SK-N-SH (cell line): Measurements from ENCODE around the gene CMTM8. TPM values are rescaled to one million over a fixed set of nuclear protein-coding genes. Genes with fewer than 3 reads are reported as not detected.

Source experiments
- CTCF ChIA-PET: fragments of 300-600, 350-600 bp; formaldehyde crosslinking; extraction: SDS; loops from one replicate; lab custom pipeline; 2021; lab: Yijun Ruan, JAX
- POLR2A ChIA-PET: fragments of 350-600 bp; sonication (Branson Sonifier 250); formaldehyde crosslinking; extraction: SDS; loops from one replicate; lab custom pipeline; 2020; ENCODE audit warnings: antibody characterized with exemption, inconsistent platforms; lab: Yijun Ruan, JAX
- DNase-seq: peaks from one replicate; pipeline ENCODE4 v3.0.0; 2012
- H2AFZ ChIP-seq: fragments of 200-600 bp; sonication (generic); 2 replicates; pipeline ENCODE4 v1.8.1; 2016; ENCODE audit warnings: antibody characterized with exemption, mild to moderate bottlenecking, low read depth
- H3F3A ChIP-seq: fragments of 200-600 bp; sonication (generic); replicated peaks from 2 replicates; pipeline ENCODE3; 2016; ENCODE audit warnings: antibody characterized with exemption, mild to moderate bottlenecking; ENCODE audit not compliant: insufficient read depth
- H3K27ac ChIP-seq, 2 experiments: fragments of 200-500 bp in 1 of 2; fragments of 200-600 bp in 1 of 2; sonication (Bioruptor generic) in 1 of 2; sonication (generic), shearing (Covaris generic) in 1 of 2; 2 replicates each; pipeline versions ENCODE4 v1.5.1 to v1.6.1; 2014 to 2016; ENCODE audit warnings: low read depth in 2 of 2, inconsistent platforms in 1 of 2, low read length in 1 of 2, mild to moderate bottlenecking in 1 of 2, mixed read lengths in 1 of 2
- H3K27me3 ChIP-seq: fragments of 200-600 bp; sonication (generic), shearing (Covaris generic); 2 replicates; pipeline ENCODE4 v1.6.1; 2016; ENCODE audit warnings: mixed run types; ENCODE audit not compliant: insufficient read depth
- H3K36me3 ChIP-seq, 2 experiments: fragments of 200-500 bp in 1 of 2; fragments of 200-600 bp in 1 of 2; sonication (Bioruptor generic) in 1 of 2; sonication (generic) in 1 of 2; replicated peaks in 1 of 2; 2 replicates each; pipeline versions ENCODE3 to v1.5.1; 2014 to 2016; ENCODE audit warnings: low read length in 1 of 2, mild to moderate bottlenecking in 1 of 2; ENCODE audit not compliant: insufficient read depth in 2 of 2, control insufficient read depth in 1 of 2
- H3K4me1 ChIP-seq, 2 experiments: fragments of 200-500 bp in 1 of 2; fragments of 200-600 bp in 1 of 2; sonication (Bioruptor generic) in 1 of 2; sonication (generic), shearing (Covaris generic) in 1 of 2; 2 replicates each; pipeline versions ENCODE4 v1.5.1 to v1.6.1; 2014 to 2016; ENCODE audit warnings: low read depth in 1 of 2, low read length in 1 of 2, mixed run types in 1 of 2; ENCODE audit not compliant: insufficient read depth in 2 of 2, control insufficient read depth in 1 of 2
- H3K4me2 ChIP-seq: fragments of 200-600 bp; sonication (generic), shearing (Covaris generic); 2 replicates; pipeline ENCODE4 v1.6.1; 2017; ENCODE audit warnings: mixed run types
- H3K4me3 ChIP-seq, 2 experiments: fragments of 200-500 bp in 1 of 2; fragments of 200-600 bp in 1 of 2; sonication (Bioruptor generic) in 1 of 2; sonication (generic), shearing (Covaris generic) in 1 of 2; 2 replicates each; pipeline versions ENCODE4 v1.5.1 to v1.8.1; 2014 to 2016; ENCODE audit warnings: low read depth in 2 of 2, inconsistent platforms in 1 of 2, low read length in 1 of 2, mild to moderate bottlenecking in 1 of 2, mixed read lengths in 1 of 2, moderate library complexity in 1 of 2
- H3K79me2 ChIP-seq: fragments of 200-600 bp; sonication (generic); 2 replicates; pipeline ENCODE4 v1.8.1; 2017; ENCODE audit warnings: mild to moderate bottlenecking; ENCODE audit not compliant: insufficient read depth
- H3K9ac ChIP-seq: fragments of 200-600 bp; sonication (generic); 2 replicates; pipeline ENCODE4 v1.6.1; 2017; ENCODE audit warnings: mixed run types
- H3K9me2 ChIP-seq: fragments of 200-600 bp; sonication (generic); 2 replicates; pipeline ENCODE4 v1.6.1; 2017; ENCODE audit warnings: mixed run types
- H3K9me3 ChIP-seq: fragments of 200-600 bp; sonication (generic); 2 replicates; pipeline ENCODE4 v1.6.1; 2017; ENCODE audit warnings: mixed run types, mild to moderate bottlenecking, moderate library complexity
- H4K20me1 ChIP-seq: fragments of 200-600 bp; sonication (generic); 2 replicates; pipeline ENCODE4 v1.6.1; 2017; ENCODE audit warnings: mild to moderate bottlenecking, mixed run types; ENCODE audit not compliant: insufficient read depth
- CHD2 ChIP-seq: fragments of 150-350 bp; IDR thresholded peaks from 2 replicates; pipeline ENCODE4 v1.6.1; 2018; ENCODE audit warnings: low read length; ENCODE audit not compliant: partially characterized antibody
- ELF1 ChIP-seq: IDR thresholded peaks from 2 replicates; pipeline ENCODE4 v1.4.0; 2012
- EZH2phosphoT487 ChIP-seq: fragments of 200-600 bp; sonication (generic); IDR thresholded peaks from 2 replicates; pipeline ENCODE4 v1.6.1; 2017; ENCODE audit warnings: low read depth, mixed run types, mild to moderate bottlenecking, antibody characterized with exemption, moderate library complexity, borderline replicate concordance
- FOXM1 ChIP-seq: IDR thresholded peaks from 2 replicates; pipeline ENCODE4 v1.4.0; 2012; ENCODE audit warnings: low read depth, mild to moderate bottlenecking
- GABPA ChIP-seq: IDR thresholded peaks from 2 replicates; pipeline ENCODE4 v1.4.0; 2012; ENCODE audit warnings: low read depth, mild to moderate bottlenecking
- GATA2 ChIP-seq: sonication (generic); formaldehyde crosslinking; IDR thresholded peaks from 2 replicates; pipeline ENCODE4 v1.5.0; 2020; ENCODE audit warnings: mild to moderate bottlenecking, missing genetic modification reagents
- JUND ChIP-seq: IDR thresholded peaks from 2 replicates; pipeline ENCODE4 v1.4.0; 2012
- MXI1 ChIP-seq: IDR thresholded peaks from 2 replicates; pipeline ENCODE4 v1.6.1; 2012; ENCODE audit warnings: mild to moderate bottlenecking, low read depth, low read length, improper control_type of control experiment
- NFIC ChIP-seq: IDR thresholded peaks from 2 replicates; pipeline ENCODE4 v1.4.0; 2012; ENCODE audit warnings: borderline replicate concordance
- NRF1 ChIP-seq: IDR thresholded peaks from 2 replicates; pipeline ENCODE4 v1.6.1; 2012; ENCODE audit warnings: low read depth, mild to moderate bottlenecking, low read length
- RAD21 ChIP-seq: IDR thresholded peaks from 2 replicates; pipeline ENCODE4 v1.6.1; 2012; ENCODE audit warnings: mild to moderate bottlenecking, low read length
- RCOR1 ChIP-seq: fragments of 150-350 bp; IDR thresholded peaks from 2 replicates; pipeline ENCODE4 v1.6.1; 2017; ENCODE audit warnings: antibody characterized with exemption, low read length
- RFX5 ChIP-seq: IDR thresholded peaks from 2 replicates; pipeline ENCODE4 v1.6.1; 2012; ENCODE audit warnings: mild to moderate bottlenecking, improper control_type of control experiment, low read length
- SIN3A ChIP-seq: IDR thresholded peaks from 2 replicates; pipeline ENCODE4 v1.6.1; 2012; ENCODE audit warnings: low read depth, mild to moderate bottlenecking, low read length, moderate library complexity, borderline replicate concordance
- SMC3 ChIP-seq: IDR thresholded peaks from 2 replicates; pipeline ENCODE4 v1.6.1; 2012; ENCODE audit warnings: low read depth, low read length, improper control_type of control experiment
- TEAD4 ChIP-seq: IDR thresholded peaks from 2 replicates; pipeline ENCODE4 v1.4.0; 2012; ENCODE audit warnings: mild to moderate bottlenecking, borderline replicate concordance; ENCODE audit not compliant: insufficient read depth
- YY1 ChIP-seq: IDR thresholded peaks from 2 replicates; pipeline ENCODE4 v1.4.0; 2012; ENCODE audit warnings: low read depth, mild to moderate bottlenecking
- WGBS: methylation state at CpG from one replicate; pipeline ENCODE4 v1.1.6; 2017; ENCODE audit warnings: low lambda C conversion rate; 5-methylcytosine and 5-hydroxymethylcytosine counted together
- polyA plus RNA-seq, 3 experiments: library from polyadenylated mRNA; depleted of rRNA; stranded (reverse); fragments of >200 nt; gene quantifications; 2 replicates each; pipeline ENCODE4 v1.2.3, GENCODE V29; 2012
- TF ChIP-seq, protein P1 (sequence below): IDR thresholded peaks from 2 replicates; pipeline ENCODE4 v1.6.1; 2012; ENCODE audit warnings: mild to moderate bottlenecking, low read depth, low read length, moderate library complexity
- TF ChIP-seq, protein P2 (sequence below): IDR thresholded peaks from 2 replicates; pipeline ENCODE4 v1.4.0; 2012; ENCODE audit warnings: low read depth
- TF ChIP-seq, protein P3 (sequence below): IDR thresholded peaks from 2 replicates; pipeline ENCODE4 v1.4.0; 2012; ENCODE audit warnings: low read depth, borderline replicate concordance
- TF ChIP-seq, protein P4 (sequence below): fragments of 150-350 bp; IDR thresholded peaks from 2 replicates; pipeline ENCODE4 v1.6.1; 2016; ENCODE audit warnings: mild to moderate bottlenecking, low read depth, low read length

The CMTM8 gene
- polyA plus RNA-seq, 1 of the 3 experiments (the other 2 are of a cell fraction), result 9.7 TPM

DNA sequence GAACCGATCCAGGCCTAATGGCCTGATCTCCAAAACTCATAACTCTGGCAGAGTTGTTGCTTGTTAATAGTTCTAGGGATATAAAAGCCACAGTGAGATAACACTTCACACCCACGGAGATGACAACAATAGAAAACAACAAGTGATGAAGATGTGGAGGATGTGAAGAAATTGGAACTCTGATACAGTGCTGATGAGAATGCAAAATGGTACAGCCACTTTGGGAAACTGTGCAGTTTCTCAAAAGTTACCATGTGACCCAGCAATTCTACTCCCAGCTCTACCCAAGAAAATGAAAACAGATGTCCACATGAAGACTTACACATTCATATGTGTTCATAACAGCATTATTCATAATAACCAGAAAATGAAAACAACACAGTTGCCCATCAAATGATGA is 157.0 kb downstream of the CMTM8 start (continued):
- TF ChIP-seq, protein P1, sequence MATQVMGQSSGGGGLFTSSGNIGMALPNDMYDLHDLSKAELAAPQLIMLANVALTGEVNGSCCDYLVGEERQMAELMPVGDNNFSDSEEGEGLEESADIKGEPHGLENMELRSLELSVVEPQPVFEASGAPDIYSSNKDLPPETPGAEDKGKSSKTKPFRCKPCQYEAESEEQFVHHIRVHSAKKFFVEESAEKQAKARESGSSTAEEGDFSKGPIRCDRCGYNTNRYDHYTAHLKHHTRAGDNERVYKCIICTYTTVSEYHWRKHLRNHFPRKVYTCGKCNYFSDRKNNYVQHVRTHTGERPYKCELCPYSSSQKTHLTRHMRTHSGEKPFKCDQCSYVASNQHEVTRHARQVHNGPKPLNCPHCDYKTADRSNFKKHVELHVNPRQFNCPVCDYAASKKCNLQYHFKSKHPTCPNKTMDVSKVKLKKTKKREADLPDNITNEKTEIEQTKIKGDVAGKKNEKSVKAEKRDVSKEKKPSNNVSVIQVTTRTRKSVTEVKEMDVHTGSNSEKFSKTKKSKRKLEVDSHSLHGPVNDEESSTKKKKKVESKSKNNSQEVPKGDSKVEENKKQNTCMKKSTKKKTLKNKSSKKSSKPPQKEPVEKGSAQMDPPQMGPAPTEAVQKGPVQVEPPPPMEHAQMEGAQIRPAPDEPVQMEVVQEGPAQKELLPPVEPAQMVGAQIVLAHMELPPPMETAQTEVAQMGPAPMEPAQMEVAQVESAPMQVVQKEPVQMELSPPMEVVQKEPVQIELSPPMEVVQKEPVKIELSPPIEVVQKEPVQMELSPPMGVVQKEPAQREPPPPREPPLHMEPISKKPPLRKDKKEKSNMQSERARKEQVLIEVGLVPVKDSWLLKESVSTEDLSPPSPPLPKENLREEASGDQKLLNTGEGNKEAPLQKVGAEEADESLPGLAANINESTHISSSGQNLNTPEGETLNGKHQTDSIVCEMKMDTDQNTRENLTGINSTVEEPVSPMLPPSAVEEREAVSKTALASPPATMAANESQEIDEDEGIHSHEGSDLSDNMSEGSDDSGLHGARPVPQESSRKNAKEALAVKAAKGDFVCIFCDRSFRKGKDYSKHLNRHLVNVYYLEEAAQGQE, result no peak
- TF ChIP-seq RAD21 (no peak), EZH2phosphoT487 (no peak)

DNA sequence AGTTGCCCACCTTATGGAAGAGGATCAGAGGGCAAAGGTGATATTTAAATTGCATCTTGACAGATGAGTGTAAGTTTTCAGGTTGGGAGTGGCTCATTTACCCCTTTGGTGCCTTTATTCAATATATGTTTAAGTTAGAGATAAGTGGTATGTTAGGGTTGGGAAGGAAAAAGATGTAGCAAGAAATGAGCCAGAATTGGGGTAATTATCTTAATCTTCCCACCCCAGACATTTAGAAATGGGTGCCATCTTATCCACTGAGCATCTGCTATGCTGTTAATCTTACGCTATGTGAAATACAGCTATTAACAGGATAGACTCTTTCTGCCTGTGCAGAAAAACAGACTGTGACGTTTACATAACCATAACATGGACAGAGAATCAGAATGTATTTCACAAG is 159.5 kb downstream of the CMTM8 start:
- ChIA-PET POLR2A (no interaction called here), CTCF (interaction anchor here (0.8 to 4.4 kb wide), 5 partner anchors 14 to 221 kb away, joined by 3 to 34 read pairs (median 4); no protein-coding TSS in a partner anchor)
- Histone ChIP-seq H3K4me1 (peaks cover 7 to 10% of the 10 kb centered on the region in 2 experiments; a peak in 3 of 4 replicates), H3K4me2 (no peak overlapping the region), H3F3A (peaks cover 21% of the 10 kb centered on the region), H3K9me3 (no peaks in the 10 kb centered on the region), H3K36me3 (no peaks in the 10 kb centered on the region), H3K9me2 (no peaks in the 10 kb centered on the region), H3K9ac (no peak overlapping the region), H3K27me3 (no peaks in the 10 kb centered on the region), H4K20me1 (no peaks in the 10 kb centered on the region), H3K4me3 (no peak overlapping the region), H3K79me2 (peaks cover 82% of the 10 kb centered on the region), H3K27ac (no peak overlapping the region), H2AFZ (no peak overlapping the region)
- WGBS, result 70% methylated on average over 2 of the region's 2 CpGs
- no peak for DNase-seq
- TF ChIP-seq YY1 (no peak), RCOR1 (no peak), NFIC (no peak), NRF1 (no peak), SIN3A (no peak)
- TF ChIP-seq, protein P2, sequence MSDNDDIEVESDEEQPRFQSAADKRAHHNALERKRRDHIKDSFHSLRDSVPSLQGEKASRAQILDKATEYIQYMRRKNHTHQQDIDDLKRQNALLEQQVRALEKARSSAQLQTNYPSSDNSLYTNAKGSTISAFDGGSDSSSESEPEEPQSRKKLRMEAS, result no peak

DNA sequence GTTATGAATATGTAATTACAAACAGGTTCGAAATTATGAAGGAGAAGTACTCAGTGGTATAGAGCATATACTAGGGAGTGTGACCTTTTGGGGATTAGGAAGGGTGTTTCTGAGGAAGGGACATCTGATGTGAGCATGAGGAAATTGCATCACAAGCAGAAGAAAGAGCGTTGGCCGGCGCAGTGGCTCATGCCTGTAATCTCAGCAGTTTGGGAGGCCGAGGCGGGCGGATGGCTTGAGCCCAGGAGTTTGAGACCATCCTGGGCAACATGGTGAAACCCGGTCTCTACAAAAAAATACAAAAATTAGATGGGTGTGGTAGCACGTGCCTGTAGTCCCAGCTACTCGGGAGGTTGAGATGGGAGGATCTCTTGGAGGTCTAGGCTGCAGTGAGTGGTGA is 160.1 kb downstream of the CMTM8 start:
- H4K20me1 ChIP-seq, result no peaks in the 10 kb centered on the region
- H3K4me1 ChIP-seq, result peaks cover 7 to 8% of the 10 kb centered on the region in 2 experiments; a peak in 3 of 4 replicates
- no peak overlapping the region for H3K9ac ChIP-seq
- H3K4me3 ChIP-seq, result no peak overlapping the region
- no peak for DNase-seq
- no peaks in the 10 kb centered on the region for H3K36me3 ChIP-seq
- no peaks in the 10 kb centered on the region for H3K9me2 ChIP-seq
- peaks cover 21% of the 10 kb centered on the region for H3F3A ChIP-seq
- no peaks in the 10 kb centered on the region for H3K9me3 ChIP-seq
- peaks cover 82% of the 10 kb centered on the region for H3K79me2 ChIP-seq
- WGBS, result 90% methylated on average over 10 of the region's 10 CpGs
- H2AFZ ChIP-seq, result no peak overlapping the region
- POLR2A ChIA-PET, result no interaction called here
- H3K4me2 ChIP-seq, result no peak overlapping the region
- CTCF ChIA-PET, result interaction anchor here (0.7 to 4.4 kb wide), 7 partner anchors 15 to 221 kb away, joined by 3 to 34 read pairs (median 4); no protein-coding TSS in a partner anchor
- no peaks in the 10 kb centered on the region for H3K27me3 ChIP-seq
- no peak overlapping the region for H3K27ac ChIP-seq
- TF ChIP-seq SMC3, result no peak
- TF ChIP-seq ELF1, result no peak
- no peak for TF ChIP-seq FOXM1
- TF ChIP-seq, protein P2, result no peak
- TF ChIP-seq TEAD4, result no peak
- no peak for TF ChIP-seq GABPA
- TF ChIP-seq MXI1, result no peak
- TF ChIP-seq YY1, result no peak
- TF ChIP-seq RFX5, result no peak
- no peak for TF ChIP-seq CHD2
- no peak for TF ChIP-seq GATA2 (CRISPR knock-in tag)
- TF ChIP-seq NRF1, result no peak
- TF ChIP-seq, protein P3, sequence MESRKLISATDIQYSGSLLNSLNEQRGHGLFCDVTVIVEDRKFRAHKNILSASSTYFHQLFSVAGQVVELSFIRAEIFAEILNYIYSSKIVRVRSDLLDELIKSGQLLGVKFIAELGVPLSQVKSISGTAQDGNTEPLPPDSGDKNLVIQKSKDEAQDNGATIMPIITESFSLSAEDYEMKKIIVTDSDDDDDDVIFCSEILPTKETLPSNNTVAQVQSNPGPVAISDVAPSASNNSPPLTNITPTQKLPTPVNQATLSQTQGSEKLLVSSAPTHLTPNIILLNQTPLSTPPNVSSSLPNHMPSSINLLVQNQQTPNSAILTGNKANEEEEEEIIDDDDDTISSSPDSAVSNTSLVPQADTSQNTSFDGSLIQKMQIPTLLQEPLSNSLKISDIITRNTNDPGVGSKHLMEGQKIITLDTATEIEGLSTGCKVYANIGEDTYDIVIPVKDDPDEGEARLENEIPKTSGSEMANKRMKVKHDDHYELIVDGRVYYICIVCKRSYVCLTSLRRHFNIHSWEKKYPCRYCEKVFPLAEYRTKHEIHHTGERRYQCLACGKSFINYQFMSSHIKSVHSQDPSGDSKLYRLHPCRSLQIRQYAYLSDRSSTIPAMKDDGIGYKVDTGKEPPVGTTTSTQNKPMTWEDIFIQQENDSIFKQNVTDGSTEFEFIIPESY, result no peak
- no peak for TF ChIP-seq JUND
- TF ChIP-seq, protein P4, sequence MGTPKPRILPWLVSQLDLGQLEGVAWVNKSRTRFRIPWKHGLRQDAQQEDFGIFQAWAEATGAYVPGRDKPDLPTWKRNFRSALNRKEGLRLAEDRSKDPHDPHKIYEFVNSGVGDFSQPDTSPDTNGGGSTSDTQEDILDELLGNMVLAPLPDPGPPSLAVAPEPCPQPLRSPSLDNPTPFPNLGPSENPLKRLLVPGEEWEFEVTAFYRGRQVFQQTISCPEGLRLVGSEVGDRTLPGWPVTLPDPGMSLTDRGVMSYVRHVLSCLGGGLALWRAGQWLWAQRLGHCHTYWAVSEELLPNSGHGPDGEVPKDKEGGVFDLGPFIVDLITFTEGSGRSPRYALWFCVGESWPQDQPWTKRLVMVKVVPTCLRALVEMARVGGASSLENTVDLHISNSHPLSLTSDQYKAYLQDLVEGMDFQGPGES, result no peak
